ENCODE results near the gene HYLS1.

GRCh38 chr11:125925804-125926203 is 38.3 kb downstream of the HYLS1 start:
- no peak for TF ChIP-seq RAD21 (conservative IDR thresholded peaks at IDR 0.05 in 1 of 2, IDR thresholded peaks at IDR 0.05 in 1 of 2)
- no peak for TF ChIP-seq NR3C1 (IDR thresholded peaks at IDR 0.05)
- TF ChIP-seq CTCF (IDR thresholded peaks at IDR 0.05): no peak
- TF ChIP-seq RFX5 (IDR thresholded peaks at IDR 0.05): no peak
- no peak for TF ChIP-seq KDM1A (IDR thresholded peaks at IDR 0.05; ENCODE audit: low read depth)
- TF ChIP-seq POLR2A (IDR thresholded peaks at IDR 0.05; ENCODE audit: low read length): no peak
- TF ChIP-seq EP300 (IDR thresholded peaks at IDR 0.05): no peak
- no peak for TF ChIP-seq ESRRA (IDR thresholded peaks at IDR 0.05; ENCODE audit: borderline replicate concordance, low read length)
- no peak for TF ChIP-seq CBX8 (IDR thresholded peaks at IDR 0.05)
- no peak for TF ChIP-seq KDM5A (IDR thresholded peaks at IDR 0.05)
- TF ChIP-seq, protein P1, sequence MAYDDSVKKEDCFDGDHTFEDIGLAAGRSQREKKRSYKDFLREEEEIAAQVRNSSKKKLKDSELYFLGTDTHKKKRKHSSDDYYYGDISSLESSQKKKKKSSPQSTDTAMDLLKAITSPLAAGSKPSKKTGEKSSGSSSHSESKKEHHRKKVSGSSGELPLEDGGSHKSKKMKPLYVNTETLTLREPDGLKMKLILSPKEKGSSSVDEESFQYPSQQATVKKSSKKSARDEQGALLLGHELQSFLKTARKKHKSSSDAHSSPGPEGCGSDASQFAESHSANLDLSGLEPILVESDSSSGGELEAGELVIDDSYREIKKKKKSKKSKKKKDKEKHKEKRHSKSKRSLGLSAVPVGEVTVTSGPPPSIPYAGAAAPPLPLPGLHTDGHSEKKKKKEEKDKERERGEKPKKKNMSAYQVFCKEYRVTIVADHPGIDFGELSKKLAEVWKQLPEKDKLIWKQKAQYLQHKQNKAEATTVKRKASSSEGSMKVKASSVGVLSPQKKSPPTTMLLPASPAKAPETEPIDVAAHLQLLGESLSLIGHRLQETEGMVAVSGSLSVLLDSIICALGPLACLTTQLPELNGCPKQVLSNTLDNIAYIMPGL (CRISPR knock-in tag; IDR thresholded peaks at IDR 0.05; ENCODE audit: borderline replicate concordance): no peak
- TF ChIP-seq, protein P2, sequence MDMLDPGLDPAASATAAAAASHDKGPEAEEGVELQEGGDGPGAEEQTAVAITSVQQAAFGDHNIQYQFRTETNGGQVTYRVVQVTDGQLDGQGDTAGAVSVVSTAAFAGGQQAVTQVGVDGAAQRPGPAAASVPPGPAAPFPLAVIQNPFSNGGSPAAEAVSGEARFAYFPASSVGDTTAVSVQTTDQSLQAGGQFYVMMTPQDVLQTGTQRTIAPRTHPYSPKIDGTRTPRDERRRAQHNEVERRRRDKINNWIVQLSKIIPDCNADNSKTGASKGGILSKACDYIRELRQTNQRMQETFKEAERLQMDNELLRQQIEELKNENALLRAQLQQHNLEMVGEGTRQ (IDR thresholded peaks at IDR 0.05): no peak
